Measurements from ENCODE around the gene MCL1.

The MCL1 gene

GRCh38 chr1:150548632-150549495 lies 30.5 kb downstream of the MCL1 start, which contains the start of gene ADAMTSL4:
ADAMTSL4 (plus strand) TSS chr1:150549408; CDS start chr1:150552289, 2,881 bp downstream.
- in situ Hi-C loops (cut with MboI; ENCODE audit: low sequenced_read_pairs) = no loop called here

DNA sequence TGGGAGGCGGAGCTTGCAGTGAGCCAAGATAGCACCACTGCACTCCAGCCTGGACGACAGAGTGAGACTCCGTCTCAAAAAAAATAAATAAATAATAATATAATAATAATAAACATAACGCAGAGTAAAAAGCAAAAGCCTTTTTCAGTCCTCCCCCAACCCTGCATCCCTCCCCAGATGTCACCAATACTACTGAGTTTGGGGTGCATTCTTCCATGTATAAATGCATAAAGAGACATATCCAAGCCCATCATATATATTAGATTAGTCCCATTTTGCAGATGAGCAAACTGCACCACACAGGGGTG lies 31.1 kb downstream of the MCL1 start:
- in situ Hi-C loops (cut with MboI; ENCODE audit: low sequenced_read_pairs) = no loop called here

DNA sequence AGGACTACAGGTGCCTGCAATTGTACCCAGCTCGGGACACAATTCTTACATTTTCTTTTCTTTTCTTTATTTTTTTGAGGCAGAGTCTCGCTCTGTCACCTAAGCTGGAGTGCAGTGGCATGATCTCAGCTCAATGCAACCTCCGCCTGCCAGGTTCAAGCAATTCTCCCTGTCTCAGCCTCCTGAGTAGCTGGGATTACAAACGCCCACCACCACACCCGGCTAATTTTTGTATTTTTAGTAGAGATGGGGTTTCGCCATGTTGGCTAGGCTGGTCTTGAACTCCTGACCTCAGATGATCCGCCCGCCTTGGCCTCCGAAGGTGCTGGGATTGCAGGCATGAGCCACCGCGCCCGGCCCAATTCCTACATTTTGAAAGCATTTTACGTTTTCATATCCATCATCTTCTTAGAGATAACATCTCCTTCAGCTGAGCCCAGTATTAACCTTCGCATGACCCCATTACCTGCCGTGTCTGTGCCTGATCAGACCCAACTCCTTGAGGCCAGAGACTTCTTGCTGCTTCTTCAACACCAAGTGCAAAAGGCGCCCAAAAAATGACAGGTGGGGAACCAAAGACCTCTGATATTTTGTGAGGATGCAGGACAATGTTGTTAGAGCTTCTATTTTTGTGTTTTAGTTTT lies 33.0 kb downstream of the MCL1 start:
- in situ Hi-C loops (cut with MboI; ENCODE audit: low sequenced_read_pairs) = no loop called here

GRCh38 chr1:150545486-150546032 lies 33.9 kb downstream of the MCL1 start:
- in situ Hi-C loops (cut with MboI; ENCODE audit: low sequenced_read_pairs) = no loop called here

GRCh38 chr1:150544204-150544603 lies 35.2 kb downstream of the MCL1 start:
- in situ Hi-C loops (cut with MboI; ENCODE audit: low sequenced_read_pairs) = no loop called here

GRCh38 chr1:150543500-150544143 lies 35.8 kb downstream of the MCL1 start:
- in situ Hi-C loops (cut with MboI; ENCODE audit: low sequenced_read_pairs) = no loop called here

DNA sequence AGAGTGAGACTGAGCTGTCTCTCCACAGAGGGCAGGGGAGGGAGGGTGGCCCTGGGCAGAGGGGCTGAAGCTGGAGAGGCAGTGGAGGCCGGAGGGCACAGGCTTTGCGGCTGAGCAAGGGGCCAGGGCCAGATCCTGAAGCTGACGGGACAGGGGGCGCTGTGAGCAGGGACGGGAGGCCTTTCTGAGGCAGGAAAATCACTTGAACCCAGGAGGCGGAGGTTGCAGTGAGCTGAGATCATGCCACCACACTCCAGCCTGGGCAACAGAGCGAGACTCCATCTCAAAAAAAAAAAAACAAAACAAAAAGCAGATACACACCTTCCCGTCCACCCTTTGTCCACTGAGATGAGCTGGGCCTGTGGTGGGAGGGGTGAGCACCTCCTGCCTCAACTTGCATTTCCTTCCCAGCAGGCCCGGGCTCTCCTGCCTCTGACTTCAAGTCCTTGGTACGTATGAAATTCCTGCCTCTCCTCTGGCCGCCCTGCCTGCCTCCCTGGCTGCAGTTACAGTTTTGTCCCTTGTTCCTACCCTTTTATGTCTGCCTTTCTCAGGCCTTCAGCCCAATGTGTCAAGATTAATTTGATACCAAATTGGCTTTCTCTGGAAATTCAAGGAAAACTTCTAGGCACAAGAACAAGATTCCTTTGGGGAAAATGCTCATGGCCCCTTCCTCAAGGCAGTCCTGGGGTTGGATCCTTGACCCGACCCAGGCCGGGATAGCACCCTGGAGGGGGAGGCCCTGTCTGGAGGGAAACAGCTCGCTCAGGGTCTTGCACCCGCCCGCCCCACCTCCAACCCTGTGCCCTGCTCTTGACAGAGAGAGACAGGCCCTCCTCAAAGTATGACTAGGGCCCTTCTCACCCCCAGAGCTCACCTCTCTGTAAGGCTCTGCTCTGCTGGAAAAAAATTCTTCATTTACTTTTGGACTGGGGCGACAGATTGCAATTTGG lies 41.4 kb downstream of the MCL1 start:
- in situ Hi-C loops (cut with MboI; ENCODE audit: low sequenced_read_pairs) = no loop called here

DNA sequence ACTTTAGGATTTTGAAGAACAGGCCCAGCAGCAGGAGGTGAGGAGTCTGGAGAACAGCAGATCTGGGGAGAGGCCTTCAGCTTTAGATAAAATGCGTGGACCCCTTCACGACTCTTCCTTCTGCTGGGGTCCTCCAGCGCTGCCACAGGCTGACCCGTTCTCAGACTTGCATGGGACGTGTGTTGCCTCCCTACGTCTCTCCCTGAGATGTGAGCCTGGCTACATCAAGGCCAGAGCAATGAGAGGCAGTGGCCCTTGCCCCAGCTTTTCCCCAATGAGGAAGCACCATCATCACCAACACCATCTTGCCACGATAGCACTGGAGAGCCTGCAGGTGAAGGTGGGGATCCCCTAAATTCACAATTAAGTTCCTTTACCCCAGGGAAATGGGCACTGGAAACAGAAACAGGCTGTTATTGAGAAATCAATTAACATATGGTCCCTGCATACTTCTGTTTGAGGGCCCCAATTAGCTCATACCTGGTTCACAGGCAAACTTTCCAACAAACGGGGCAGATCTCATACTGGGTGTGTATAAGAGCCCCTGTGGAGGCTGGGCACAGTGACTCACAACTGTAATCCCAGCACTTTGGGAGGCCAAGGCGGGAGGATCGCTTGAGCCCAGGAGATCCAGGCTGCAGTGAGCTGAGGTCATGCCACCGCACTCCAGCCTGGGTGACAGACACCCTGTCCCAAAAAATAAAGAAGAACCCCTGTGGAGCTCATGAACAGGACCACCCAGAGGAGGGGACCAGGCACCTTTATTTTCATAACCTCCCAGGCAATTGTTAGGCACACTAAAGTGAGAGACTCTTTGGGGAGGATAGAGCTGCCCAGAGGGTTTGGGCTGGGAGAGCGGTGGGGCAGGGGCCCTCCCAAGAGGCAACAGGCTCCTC lies 42.3 kb downstream of the MCL1 start:
- in situ Hi-C loops (cut with MboI; ENCODE audit: low sequenced_read_pairs) = no loop called here

DNA sequence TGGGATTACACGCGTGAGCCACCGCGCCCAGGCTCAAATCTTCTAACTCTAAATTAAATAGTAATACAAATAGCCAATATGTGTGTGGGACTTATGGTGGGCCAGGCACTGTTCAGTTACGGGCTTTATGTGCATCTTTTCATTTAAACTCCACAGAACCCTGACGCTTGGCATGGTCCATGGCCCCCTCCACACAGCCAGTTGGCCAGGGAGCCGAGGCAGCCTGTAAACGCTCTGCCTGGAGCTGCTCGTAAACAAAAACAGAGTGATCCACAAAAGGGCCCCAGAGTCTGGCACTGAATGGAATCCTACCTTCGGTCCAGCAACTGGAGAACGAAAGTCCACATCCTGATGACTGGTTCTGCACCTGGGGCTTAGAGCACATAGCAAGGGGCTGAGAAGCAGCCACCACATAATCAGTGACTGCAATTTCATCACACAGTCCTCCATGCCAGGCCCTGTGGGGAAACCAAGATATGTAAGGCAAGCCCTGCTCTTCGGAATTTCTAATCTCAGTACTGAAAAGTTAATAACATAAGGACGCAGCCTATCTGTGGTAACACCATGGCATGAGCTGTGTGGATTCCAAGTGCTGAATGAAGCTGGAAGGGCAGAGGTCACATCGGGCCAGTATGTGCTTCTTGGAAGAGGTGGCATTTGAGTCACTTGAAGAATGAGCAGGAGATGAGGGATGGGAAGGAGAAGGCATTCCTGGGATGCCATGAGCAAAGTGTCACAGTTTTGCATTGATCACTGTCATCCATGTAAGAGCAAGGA lies 43.7 kb downstream of the MCL1 start:
- in situ Hi-C loops (cut with MboI; ENCODE audit: low sequenced_read_pairs) = no loop called here

DNA sequence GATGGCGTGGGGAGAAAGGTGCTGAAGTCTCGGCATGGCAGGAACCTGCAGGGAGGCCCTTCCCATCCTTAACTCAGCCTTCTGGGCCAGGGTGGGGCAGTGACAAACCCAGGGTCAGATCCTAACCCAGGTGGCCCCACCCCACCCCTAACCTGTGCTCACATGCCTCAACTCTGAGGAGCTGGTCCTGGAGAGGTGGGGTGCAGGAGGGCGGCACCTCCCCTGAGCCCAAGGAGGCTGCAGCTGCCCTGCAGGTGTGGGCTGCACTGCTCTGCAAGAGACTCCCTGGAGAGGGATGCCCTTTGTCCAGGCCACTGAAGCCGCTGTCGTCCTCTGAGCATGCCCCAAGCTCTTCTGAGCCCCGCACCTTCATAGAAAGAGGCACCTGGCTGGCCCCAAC lies 45.4 kb downstream of the MCL1 start:
- in situ Hi-C loops (cut with MboI; ENCODE audit: low sequenced_read_pairs) = no loop called here

DNA sequence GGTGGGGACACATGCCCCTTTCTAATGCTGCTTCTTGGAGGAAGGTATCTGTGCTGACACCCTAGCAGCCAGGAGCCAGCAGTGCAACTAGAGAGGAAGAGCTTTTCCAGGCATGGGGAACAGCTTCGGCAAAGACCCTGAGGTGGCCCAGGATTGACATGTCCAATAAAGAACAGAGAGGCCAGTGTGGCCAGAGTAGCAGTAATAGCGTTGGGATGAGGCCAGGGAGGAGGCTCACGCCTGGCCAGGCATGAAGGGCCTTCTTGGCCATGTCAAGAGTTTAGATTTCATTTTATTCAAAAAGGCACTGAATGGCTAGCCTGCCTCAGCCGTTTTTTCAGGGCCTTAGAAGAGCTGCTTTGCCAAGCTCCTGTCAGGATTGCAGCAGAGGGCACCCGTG lies 46.5 kb downstream of the MCL1 start:
- in situ Hi-C loops (cut with MboI; ENCODE audit: low sequenced_read_pairs) = no loop called here

DNA sequence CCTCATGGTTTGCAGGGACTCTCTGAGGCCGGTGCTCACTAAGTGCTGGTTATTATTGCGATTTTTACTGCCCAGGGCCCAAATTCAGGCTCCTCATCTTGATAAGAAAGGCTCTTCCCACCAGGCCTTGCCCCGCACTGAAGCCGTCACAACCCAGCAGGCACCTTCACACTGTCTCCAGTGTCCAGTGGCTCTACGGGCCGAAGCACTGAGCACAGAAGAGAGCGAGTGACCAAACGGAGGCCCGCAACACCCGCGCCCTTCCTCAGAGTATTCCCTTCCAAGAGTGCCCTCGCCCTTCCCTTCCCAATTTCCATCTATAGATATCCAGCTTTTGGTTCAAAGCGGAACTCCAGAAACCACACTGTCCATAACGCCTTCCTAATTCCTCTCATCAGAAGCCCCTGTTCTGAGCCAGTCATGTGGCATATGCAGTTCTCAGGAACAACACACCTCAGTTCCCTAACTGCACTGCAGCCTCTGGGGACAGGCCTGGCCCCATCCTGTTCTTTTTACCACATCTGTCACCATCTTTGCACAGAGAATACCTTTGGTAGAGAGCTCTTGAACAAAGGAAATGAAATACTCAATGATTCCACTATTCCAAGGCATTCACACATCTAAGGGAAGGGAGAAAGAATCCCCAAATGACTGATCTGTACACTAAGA lies 48.8 kb downstream of the MCL1 start:
- in situ Hi-C loops (cut with MboI; ENCODE audit: low sequenced_read_pairs) = no loop called here

GRCh38 chr1:150529017-150529416 lies 50.4 kb downstream of the MCL1 start:
- in situ Hi-C loops (cut with MboI; ENCODE audit: low sequenced_read_pairs) = no loop called here

DNA sequence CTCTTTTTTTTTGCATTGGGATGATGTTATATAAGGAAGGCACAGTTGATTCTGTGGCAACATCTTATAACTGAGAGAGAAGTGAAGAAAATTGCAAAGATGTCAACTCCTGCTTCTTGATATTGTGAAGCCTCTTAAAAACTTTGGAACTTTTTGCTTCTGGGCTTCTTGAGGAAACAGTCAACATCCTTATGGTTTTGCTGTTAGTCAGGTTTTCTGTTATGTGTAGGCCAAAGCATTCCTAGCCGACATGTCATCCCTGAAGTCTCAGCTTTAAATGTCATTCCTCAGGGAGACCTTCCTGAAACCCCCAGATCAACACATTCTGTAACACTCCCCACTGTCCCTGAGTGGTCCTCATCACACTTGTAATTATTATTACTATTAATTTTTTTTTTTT lies 51.2 kb downstream of the MCL1 start:
- in situ Hi-C loops (cut with MboI; ENCODE audit: low sequenced_read_pairs) = no loop called here

DNA sequence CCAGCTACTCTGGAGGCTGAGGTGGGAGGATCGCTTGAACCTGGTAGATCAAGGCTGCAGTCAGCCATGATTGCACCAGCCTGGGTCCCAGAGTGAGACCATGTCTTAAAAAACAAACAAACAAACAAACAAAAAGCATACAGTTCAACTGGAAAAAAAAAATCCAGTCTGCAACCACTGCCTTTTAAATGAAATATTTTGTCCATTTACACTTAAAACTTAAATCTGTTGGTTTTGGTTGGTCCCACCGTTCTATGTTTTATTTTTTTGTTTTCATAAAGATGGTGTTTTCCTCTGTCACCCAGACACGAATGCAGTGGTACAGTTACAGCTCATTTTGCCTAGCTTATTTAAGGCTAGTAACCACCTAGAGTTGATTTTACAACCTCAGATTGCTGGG lies 54.1 kb downstream of the MCL1 start:
- in situ Hi-C loops (cut with MboI; ENCODE audit: low sequenced_read_pairs) = no loop called here
